ENCODE data around the gene OR4E2.
A peak's percentile ranks its signal among the peaks of the same experiment; 100 is the strongest.

Gene OR4E2

GRCh38 chr14:21703357-21704326 lies 50.0 kb downstream of the OR4E2 start:
- peaks cover 26 to 34% of the 10 kb centered on the region in 2 donors for H3K27me3 Mint-ChIP-seq
- H3K4me1 Mint-ChIP-seq (ENCODE audit: low read depth in 2 of 2) = peaks cover 7 to 13% of the 10 kb centered on the region in 2 donors
- no peaks in the 10 kb centered on the region for H3K9me3 Mint-ChIP-seq
- peak; percentile 93 for ATAC-seq (replicated peaks)
- H3K27ac Mint-ChIP-seq = peak overlapping the region; percentile 14 to 35
- no peaks in the 10 kb centered on the region for H3K36me3 Mint-ChIP-seq (ENCODE audit: insufficient read depth)
- peak in 2 of 3 experiments; percentile 4 to 19 for DNase-seq
- peak overlapping the region in 1 of 2 donors; percentile 1 for H3K4me3 Mint-ChIP-seq

DNA sequence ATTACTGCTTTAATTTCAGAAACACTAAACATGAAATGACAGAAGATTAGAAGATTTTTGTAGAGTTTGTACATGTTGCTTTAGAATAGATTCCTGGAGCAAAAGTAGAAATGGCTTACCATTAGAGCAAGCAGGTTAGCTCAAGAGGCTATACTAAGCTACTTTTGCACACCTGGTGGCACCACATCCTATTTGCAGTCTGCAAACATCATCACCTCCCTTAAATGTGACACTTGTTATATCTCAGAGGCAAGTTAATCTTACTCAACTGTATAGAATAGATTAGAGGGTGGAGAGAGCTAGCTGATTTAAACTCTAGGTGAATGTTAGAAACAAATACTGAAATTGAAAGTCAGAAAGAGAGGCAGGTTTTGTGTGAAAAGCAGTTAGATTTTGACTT lies 50.7 kb downstream of the OR4E2 start:
- Mint-ChIP-seq H3K27me3 (peaks cover 27 to 37% of the 10 kb centered on the region in 2 donors), H3K27ac (peak overlapping the region; percentile 14 to 35), H3K36me3 (ENCODE audit: insufficient read depth) (no peaks in the 10 kb centered on the region), H3K9me3 (no peaks in the 10 kb centered on the region), H3K4me3 (no peak overlapping the region), H3K4me1 (ENCODE audit: low read depth in 2 of 2) (peaks cover 7 to 13% of the 10 kb centered on the region in 2 donors)
- DNase-seq (no peak), ATAC-seq (replicated peaks) (peak; percentile 58)

GRCh38 chr14:21711360-21711961 lies 57.8 kb downstream of the OR4E2 start:
- peaks cover 49 to 50% of the 10 kb centered on the region in 2 donors for H3K27me3 Mint-ChIP-seq
- no peak overlapping the region for H3K4me3 Mint-ChIP-seq
- peaks cover 0 to 5% of the 10 kb centered on the region in 2 donors for H3K4me1 Mint-ChIP-seq (ENCODE audit: low read depth in 2 of 2)
- DNase-seq (peak; percentile 14 to 32 (median 16)), ATAC-seq (replicated peaks) (peak; percentile 70)
- H3K36me3 Mint-ChIP-seq (ENCODE audit: insufficient read depth) = peaks cover 3% of the 10 kb centered on the region
- H3K9me3 Mint-ChIP-seq = no peaks in the 10 kb centered on the region
- H3K27ac Mint-ChIP-seq = peak overlapping the region in 1 of 2 donors; percentile 32

- peak overlapping the region in 1 of 2 donors; percentile 32 for H3K27ac Mint-ChIP-seq
- no peaks in the 10 kb centered on the region for H3K9me3 Mint-ChIP-seq
- peaks cover 0 to 5% of the 10 kb centered on the region in 2 donors for H3K4me1 Mint-ChIP-seq (ENCODE audit: low read depth in 2 of 2)
- peaks cover 3% of the 10 kb centered on the region for H3K36me3 Mint-ChIP-seq (ENCODE audit: insufficient read depth)
- H3K27me3 Mint-ChIP-seq = peaks cover 50 to 52% of the 10 kb centered on the region in 2 donors
- peak overlapping the region; percentile 16 to 21 for H3K4me3 Mint-ChIP-seq
- DNase-seq = no peak
- ATAC-seq (replicated peaks) = peak; percentile 47
These were observed 58.4 kb downstream of the OR4E2 start for GRCh38 chr14:21712036-21712435.

DNA sequence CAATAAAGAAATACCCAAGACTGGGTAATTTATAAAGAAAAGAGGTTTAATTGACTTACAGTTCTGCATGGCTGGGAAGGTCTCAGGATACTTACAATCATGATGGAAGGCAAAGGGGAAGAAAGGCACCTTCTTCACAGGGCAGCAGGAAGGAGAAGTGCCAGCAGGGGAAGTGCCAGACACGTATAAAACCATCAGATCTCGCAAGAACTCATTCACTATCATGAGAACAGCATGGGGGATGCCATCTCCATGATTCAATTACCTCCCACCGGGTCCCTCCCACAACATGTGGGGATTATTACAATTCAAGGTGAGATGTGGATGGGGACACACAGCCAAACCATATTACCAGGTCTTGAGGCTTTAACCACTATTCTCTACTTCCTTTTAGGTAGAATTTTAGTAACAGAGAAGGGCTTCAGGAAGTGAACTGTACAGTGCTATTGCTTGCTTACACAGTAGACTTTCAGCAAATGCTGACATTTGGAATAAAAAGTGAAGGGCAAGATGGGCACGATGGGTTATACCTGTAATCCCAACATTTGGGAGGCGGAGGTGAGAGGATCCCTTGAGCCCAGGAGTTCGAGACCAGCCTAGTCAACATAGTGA lies 60.8 kb downstream of the OR4E2 start:
- ATAC-seq (replicated peaks) = peak; percentile 48
- Mint-ChIP-seq H3K27me3 (peaks cover 49 to 59% of the 10 kb centered on the region in 2 donors), H3K27ac (peak overlapping the region; percentile 39 to 62), H3K9me3 (no peaks in the 10 kb centered on the region), H3K4me3 (peak overlapping the region in 1 of 2 donors; percentile 21), H3K36me3 (ENCODE audit: insufficient read depth) (peaks cover 3% of the 10 kb centered on the region), H3K4me1 (ENCODE audit: low read depth in 2 of 2) (peaks cover 0 to 5% of the 10 kb centered on the region in 2 donors)
- no peak for DNase-seq
